OCI-LY1 (cell line): ENCODE measurements around the gene PVALEF.

ENCODE experiments used
- CTCF ChIP-seq: fragments of 200-600 bp; sonication (generic), shearing (Covaris generic); IDR thresholded peaks from 2 replicates; pipeline ENCODE4 v1.5.1; 2017; ENCODE audit warnings: mild to moderate bottlenecking, antibody characterized with exemption, low read length, moderate library complexity, mixed read lengths
- EZH2 ChIP-seq: fragments of 200-600 bp; sonication (generic), shearing (Covaris generic); IDR thresholded peaks from 2 replicates; pipeline ENCODE4 v1.8.0; 2017; ENCODE audit warnings: borderline replicate concordance, mixed run types, mild to moderate bottlenecking, antibody characterized with exemption, low read length, moderate library complexity, mixed read lengths

DNA sequence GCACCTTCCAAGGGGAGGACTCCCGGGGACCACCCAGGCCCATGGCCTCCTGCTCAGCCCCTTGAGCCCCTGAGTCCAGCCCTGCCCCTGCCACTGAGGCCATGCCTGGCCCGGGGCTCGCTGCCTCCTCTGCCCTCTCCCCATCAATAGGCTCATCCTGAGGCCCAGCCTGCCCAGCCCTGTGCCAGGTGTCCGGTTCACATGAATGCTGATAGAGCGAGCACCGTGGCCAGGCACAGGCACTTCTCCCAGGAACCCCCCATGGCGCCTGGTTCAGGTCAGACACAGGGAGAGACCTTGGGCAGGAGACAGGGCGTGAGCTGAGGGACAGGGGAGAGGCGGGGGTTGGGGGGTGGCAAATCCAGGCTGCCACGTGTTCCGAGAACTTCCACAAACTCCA, 2.8 kb upstream of the PVALEF start:
- TF ChIP-seq CTCF = no peak
- no peak for TF ChIP-seq EZH2
